Epithelial cell of proximal tubule (primary cell): ENCODE measurements around the gene MXD4. TPM values are rescaled to one million over a fixed set of nuclear protein-coding genes. Genes with fewer than 3 reads are reported as not detected.
A peak's percentile ranks its signal among the peaks of the same experiment; 100 is the strongest.
"Not testable (repeated sequence)": the region's sequence is repeated elsewhere in the genome, so short reads cannot be mapped to it uniquely, and the experiment has no call there.

Experiments used
- DNase-seq: peaks from one replicate; pipeline ENCODE4 v3.0.0-alpha.2; 2011; ENCODE audit warnings: low read depth
- H3K4me3 ChIP-seq: 2 replicates; pipeline ENCODE4 v1.5.1; 2011; ENCODE audit warnings: low read depth, mild to moderate bottlenecking, low read length
- CTCF ChIP-seq: conservative IDR thresholded peaks from 2 replicates; pipeline ENCODE4 v1.5.1; 2012; ENCODE audit warnings: low read depth, mild to moderate bottlenecking, low read length
- total RNA-seq: library from RNA; depleted of rRNA; stranded (reverse); fragments of >200 nt; gene quantifications from 2 replicates; pipeline ENCODE4 v1.2.3, GENCODE V29; 2015

MXD4 gene
- total RNA-seq, 1 donor from 2014 or later: 26.9 TPM

- TF ChIP-seq CTCF: no peak
- H3K4me3 ChIP-seq: no peak overlapping the region
- DNase-seq: no peak
These were observed 35.6 kb downstream of the MXD4 start for GRCh38 chr4:2226261-2226660.

GRCh38 chr4:2222838-2223237 lies 39.1 kb downstream of the MXD4 start:
- no peak for TF ChIP-seq CTCF
- DNase-seq: no peak
- H3K4me3 ChIP-seq: no peak overlapping the region

- DNase-seq, H3K4me3 ChIP-seq: not testable (repeated sequence)
These were observed 40.5 kb downstream of the MXD4 start for GRCh38 chr4:2221378-2221777.

- no peak overlapping the region for H3K4me3 ChIP-seq
- DNase-seq: no peak
- peak; percentile 96 for TF ChIP-seq CTCF
These were observed 41.8 kb downstream of the MXD4 start for GRCh38 chr4:2220016-2220630.

- no peak for DNase-seq
- TF ChIP-seq CTCF: no peak
- H3K4me3 ChIP-seq: no peak overlapping the region
These were observed 42.6 kb downstream of the MXD4 start for GRCh38 chr4:2219233-2219760.

- no peak for DNase-seq
- H3K4me3 ChIP-seq: no peak overlapping the region
- TF ChIP-seq CTCF: no peak
These were observed 43.5 kb downstream of the MXD4 start for GRCh38 chr4:2218436-2218835.

- no peak for DNase-seq
- H3K4me3 ChIP-seq: no peak overlapping the region
- TF ChIP-seq CTCF: no peak
These were observed 44.2 kb downstream of the MXD4 start for GRCh38 chr4:2217726-2218125.
